ENCODE data around the gene C3. TPM values are rescaled to one million over a fixed set of nuclear protein-coding genes. Genes with fewer than 3 reads are reported as not detected.
"Not testable (repeated sequence)": the region's sequence is repeated elsewhere in the genome, so short reads cannot be mapped to it uniquely, and the experiment has no call there.

C3 gene
- total RNA-seq, 1 experiment from 2014 or later: 5.0 TPM

DNA sequence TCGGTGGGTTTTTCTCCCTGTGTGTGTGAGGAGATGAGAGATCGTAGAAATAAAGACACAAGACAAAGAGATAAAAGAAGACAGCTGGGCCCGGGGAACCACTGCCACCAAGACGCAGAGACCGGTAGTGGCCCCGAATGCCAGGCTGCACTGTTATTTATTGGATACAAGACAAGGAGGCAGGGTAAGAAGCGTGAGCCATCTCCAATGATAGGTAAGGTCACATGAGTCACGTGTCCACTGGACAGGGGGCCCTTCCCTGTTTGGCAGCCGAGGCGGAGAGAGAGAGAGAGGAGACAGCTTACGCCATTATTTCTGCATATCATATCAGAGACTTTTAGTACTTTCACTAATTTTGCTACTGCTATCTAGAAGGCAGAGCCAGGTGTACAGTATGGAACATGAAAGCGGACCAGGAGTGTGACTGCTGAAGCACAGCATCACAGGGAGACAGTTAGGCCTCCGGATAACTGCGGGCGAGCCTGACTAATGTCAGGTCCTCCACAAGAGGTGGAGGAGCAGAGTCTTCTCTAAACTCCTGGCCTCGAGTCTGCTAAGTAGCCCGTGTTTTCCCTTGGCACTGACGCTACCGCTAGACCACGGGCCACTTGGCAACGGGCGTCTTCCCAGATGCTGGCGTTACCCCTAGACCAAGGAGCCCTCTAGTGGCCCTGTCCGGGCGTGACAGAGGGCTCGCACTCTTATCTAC lies 87.5 kb downstream of the C3 start:
- POLR2A ChIA-PET; H3K4me3 ChIP-seq (ENCODE audit: low read depth in 2 of 2, low read length in 2 of 2); H3K27ac ChIP-seq (ENCODE audit: low read length); H3K9me3 ChIP-seq (ENCODE audit: control insufficient read depth, insufficient read depth, low read depth, low read length); BruUV-seq (replicated peaks); H3K27me3 ChIP-seq (ENCODE audit: control insufficient read depth, insufficient read depth, low read length); H3K36me3 ChIP-seq (ENCODE audit: control insufficient read depth, insufficient read depth, low read length); DNase-seq (ENCODE audit: low read depth, low spot score); H3K4me1 ChIP-seq (ENCODE audit: control insufficient read depth, insufficient read depth, low read length); in situ Hi-C loops (cut with HindIII; ENCODE audit: low pct_unique_long_range_greater_than_20kb, low sequenced_read_pairs): not testable (repeated sequence)
- intact Hi-C loops (cut with micrococcal nuclease; ENCODE audit: unreplicated experiment): loop anchor here (2.0 kb wide), 1 partner anchor 116 kb away; no protein-coding TSS in a partner anchor
- TF ChIP-seq, protein P1, sequence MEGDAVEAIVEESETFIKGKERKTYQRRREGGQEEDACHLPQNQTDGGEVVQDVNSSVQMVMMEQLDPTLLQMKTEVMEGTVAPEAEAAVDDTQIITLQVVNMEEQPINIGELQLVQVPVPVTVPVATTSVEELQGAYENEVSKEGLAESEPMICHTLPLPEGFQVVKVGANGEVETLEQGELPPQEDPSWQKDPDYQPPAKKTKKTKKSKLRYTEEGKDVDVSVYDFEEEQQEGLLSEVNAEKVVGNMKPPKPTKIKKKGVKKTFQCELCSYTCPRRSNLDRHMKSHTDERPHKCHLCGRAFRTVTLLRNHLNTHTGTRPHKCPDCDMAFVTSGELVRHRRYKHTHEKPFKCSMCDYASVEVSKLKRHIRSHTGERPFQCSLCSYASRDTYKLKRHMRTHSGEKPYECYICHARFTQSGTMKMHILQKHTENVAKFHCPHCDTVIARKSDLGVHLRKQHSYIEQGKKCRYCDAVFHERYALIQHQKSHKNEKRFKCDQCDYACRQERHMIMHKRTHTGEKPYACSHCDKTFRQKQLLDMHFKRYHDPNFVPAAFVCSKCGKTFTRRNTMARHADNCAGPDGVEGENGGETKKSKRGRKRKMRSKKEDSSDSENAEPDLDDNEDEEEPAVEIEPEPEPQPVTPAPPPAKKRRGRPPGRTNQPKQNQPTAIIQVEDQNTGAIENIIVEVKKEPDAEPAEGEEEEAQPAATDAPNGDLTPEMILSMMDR (IDR thresholded peaks at IDR 0.05): peak; percentile 87
- peak; percentile 84 for ATAC-seq
- CTCF ChIA-PET: interaction anchor here (0.6 to 1.4 kb wide), 2 partner anchors 24 to 116 kb away, joined by 3 to 6 read pairs; no protein-coding TSS in a partner anchor

DNA sequence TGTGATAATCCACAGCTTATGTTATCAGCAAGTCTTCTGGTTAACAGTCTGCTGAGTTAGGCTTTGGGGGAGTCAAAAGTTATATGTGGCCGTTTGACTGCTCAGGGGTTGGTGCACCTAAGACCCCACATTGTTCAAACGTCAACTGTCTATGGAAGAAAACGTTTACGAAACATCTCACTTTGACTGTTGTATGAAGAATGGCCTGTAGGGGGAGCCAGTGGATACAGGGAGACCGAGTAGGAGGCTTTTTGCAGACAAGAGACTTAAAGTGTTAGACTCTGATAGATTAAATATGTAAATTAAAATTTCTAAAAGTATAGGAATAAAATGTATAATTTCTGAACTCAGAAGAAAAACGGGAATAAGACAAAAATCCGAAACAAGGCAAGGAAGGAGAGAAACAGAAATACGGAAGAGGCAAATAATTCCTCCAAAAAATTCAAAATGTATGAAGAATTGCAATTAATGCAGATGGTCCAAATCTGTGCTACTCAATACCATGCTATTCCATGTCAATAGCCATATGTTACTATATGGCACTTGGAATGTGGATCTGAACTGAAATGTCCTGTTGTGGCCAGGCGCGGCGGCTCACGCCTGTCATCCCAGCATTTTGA lies 88.3 kb downstream of the C3 start:
- TF ChIP-seq POLR2AphosphoS5 (IDR thresholded peaks at IDR 0.05; ENCODE audit: low read depth, low read length) (no peak), REST (IDR thresholded peaks at IDR 0.05; ENCODE audit: insufficient read depth in 1 of 2, low read depth in 2 of 2, low read length in 1 of 2) (no peak)
- TF ChIP-seq, protein P1 (IDR thresholded peaks at IDR 0.05): peak; percentile 85
- CTCF ChIA-PET: interaction anchor here (0.6 to 1.2 kb wide), 3 partner anchors 23 to 115 kb away, joined by 3 to 4 read pairs (median 3); no protein-coding TSS in a partner anchor
- intact Hi-C loops (cut with micrococcal nuclease; ENCODE audit: unreplicated experiment): loop anchor here (2.0 kb wide), 1 partner anchor 115 kb away; no protein-coding TSS in a partner anchor

More for the DNA sequence above, 88.3 kb downstream of the C3 start:
- no peaks in the 10 kb centered on the region for H3K36me3 ChIP-seq (ENCODE audit: control insufficient read depth, insufficient read depth, low read length)
- ATAC-seq (peak; percentile 80; the same call in 1 of the 2 replicates), DNase-seq (ENCODE audit: low read depth, low spot score) (no peak)
- in situ Hi-C loops (cut with HindIII; ENCODE audit: low pct_unique_long_range_greater_than_20kb, low sequenced_read_pairs): no loop called here
- H3K27me3 ChIP-seq (ENCODE audit: control insufficient read depth, insufficient read depth, low read length): no peaks in the 10 kb centered on the region
- no peak overlapping the region for H3K27ac ChIP-seq (ENCODE audit: low read length)
- BruUV-seq (replicated peaks): no TSS peak
- no peaks in the 10 kb centered on the region for H3K4me1 ChIP-seq (ENCODE audit: control insufficient read depth, insufficient read depth, low read length)
- no peak overlapping the region for H3K4me3 ChIP-seq (ENCODE audit: low read depth in 2 of 2, low read length in 2 of 2)
- H3K9me3 ChIP-seq (ENCODE audit: control insufficient read depth, insufficient read depth, low read depth, low read length): no peaks in the 10 kb centered on the region
- POLR2A ChIA-PET: no interaction called here

Small RNA genes within 50 kb of the gene (microRNA-seq; reads per million reads assigned to microRNA genes)
- not detected for gene MIR6791 (ENCODE audit: unreplicated experiment)

Other genes starting within 250 kb of the C3 start
- gene DENND1C, start 238.9 kb downstream of the C3 start, total RNA-seq (2021; ENCODE audit: unreplicated experiment): 0.39 TPM
- gene TUBB4A, start 218.3 kb downstream of the C3 start, total RNA-seq (2021; ENCODE audit: unreplicated experiment): 4.4 TPM
- 2.9 TPM for gene TNFSF9, start 189.6 kb downstream of the C3 start, total RNA-seq (2021; ENCODE audit: unreplicated experiment)
- 45.4 TPM for gene CD70, start 129.5 kb downstream of the C3 start, total RNA-seq (2021; ENCODE audit: unreplicated experiment)
- 0.18 TPM for gene TNFSF14, start 50.5 kb downstream of the C3 start, total RNA-seq (2021; ENCODE audit: unreplicated experiment)
- gene GPR108, start 16.9 kb upstream of the C3 start, total RNA-seq (2021; ENCODE audit: unreplicated experiment): 43.0 TPM
- gene TRIP10, start 19.0 kb upstream of the C3 start, total RNA-seq (2021; ENCODE audit: unreplicated experiment): 115 TPM
- 2.2 TPM for gene SH2D3A, start 46.8 kb upstream of the C3 start, total RNA-seq (2021; ENCODE audit: unreplicated experiment)
- 0.05 TPM for gene VAV1, start 52.1 kb upstream of the C3 start, total RNA-seq (2021; ENCODE audit: unreplicated experiment)
- gene ADGRE1, start 166.9 kb upstream of the C3 start, total RNA-seq (2021; ENCODE audit: unreplicated experiment): 0.08 TPM

Measured in Panc1 (cell line).